ENCODE data around the gene GALNT2.

GRCh38 chr1:230322967-230323547 is 256.0 kb downstream of the GALNT2 start:
- TF ChIP-seq CTCF (IDR thresholded peaks at IDR 0.05; ENCODE audit: poor library complexity) = no peak
- no peak for TF ChIP-seq EZH2 (IDR thresholded peaks at IDR 0.05; ENCODE audit: borderline replicate concordance)
